D721Med (cell line): Measurements from ENCODE around the gene LNPEP.

ENCODE experiments used
- DNase-seq: peaks from one replicate; pipeline ENCODE4 v3.0.0; 2011; ENCODE audit warnings: low spot score; ENCODE audit not compliant: insufficient read length
- FAIRE-seq: peaks from 2 replicates; lab custom pipeline; 2011; peaks lifted over from hg19 to GRCh38; lab: Jason Lieb, UNC
- CTCF ChIP-seq: IDR thresholded peaks from 2 replicates; pipeline ENCODE4 v1.5.1; 2012; ENCODE audit warnings: mild to moderate bottlenecking, control low read depth; ENCODE audit not compliant: insufficient read depth; ENCODE audit errors: missing control alignments

The LNPEP gene

DNA sequence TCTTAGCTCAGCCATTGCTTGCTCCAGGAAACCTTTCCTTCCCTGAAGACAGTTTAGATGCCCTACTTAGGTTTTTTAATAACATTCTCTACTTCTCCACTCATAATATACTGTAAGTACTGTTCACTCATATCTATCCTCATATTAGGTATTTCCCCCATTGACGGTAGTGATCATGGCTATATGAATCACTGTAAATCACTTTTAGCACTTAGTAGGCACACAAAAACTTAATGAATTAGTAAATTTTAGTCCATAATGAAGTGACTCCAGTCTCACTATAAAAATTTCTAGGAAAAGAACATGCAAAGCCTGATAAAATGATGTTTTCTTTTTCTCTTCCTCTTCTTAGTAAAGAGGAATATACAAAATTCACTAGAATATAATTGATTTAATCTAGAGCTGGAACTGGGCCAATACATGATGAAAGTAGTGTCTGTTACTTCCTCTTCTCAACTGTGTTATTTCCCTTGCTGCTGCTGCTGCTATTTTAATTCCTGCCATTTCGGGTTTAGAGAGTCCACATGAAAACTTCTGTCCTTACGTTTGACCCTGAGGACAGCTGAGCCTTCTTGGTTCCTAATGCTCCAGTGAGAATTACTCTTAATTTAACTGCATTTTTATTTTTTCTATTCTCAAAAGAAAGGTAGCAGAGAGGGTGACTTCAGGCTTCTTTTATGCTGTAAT lies 73.5 kb downstream of the LNPEP start:
- FAIRE-seq: peak; percentile 29
- no peak for TF ChIP-seq CTCF

GRCh38 chr5:97009921-97010320 lies 74.0 kb downstream of the LNPEP start:
- FAIRE-seq (no peak), DNase-seq (no peak)
- no peak for TF ChIP-seq CTCF

More for the DNA sequence above, 73.5 kb downstream of the LNPEP start:
- no peak for DNase-seq

DNA sequence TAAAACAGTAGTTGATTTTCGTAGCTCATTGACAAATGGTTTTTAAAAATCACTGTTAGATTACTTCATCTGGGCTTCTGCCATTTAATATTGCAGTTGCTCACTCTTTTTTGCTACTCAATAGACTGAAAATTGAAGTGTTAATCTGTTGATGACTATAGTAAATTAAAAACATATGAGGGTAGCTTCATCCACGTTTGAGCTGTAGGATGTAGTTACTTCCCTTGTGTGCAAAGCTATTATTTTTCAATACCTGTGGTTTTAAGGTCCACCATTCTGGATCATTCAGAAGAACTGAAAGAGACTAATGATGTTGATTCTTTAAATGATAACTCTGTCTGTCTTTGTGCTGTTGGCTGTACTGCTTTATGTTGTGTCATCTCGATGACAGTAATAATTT lies 74.7 kb downstream of the LNPEP start:
- no peak for FAIRE-seq
- no peak for TF ChIP-seq CTCF
- no peak for DNase-seq

DNA sequence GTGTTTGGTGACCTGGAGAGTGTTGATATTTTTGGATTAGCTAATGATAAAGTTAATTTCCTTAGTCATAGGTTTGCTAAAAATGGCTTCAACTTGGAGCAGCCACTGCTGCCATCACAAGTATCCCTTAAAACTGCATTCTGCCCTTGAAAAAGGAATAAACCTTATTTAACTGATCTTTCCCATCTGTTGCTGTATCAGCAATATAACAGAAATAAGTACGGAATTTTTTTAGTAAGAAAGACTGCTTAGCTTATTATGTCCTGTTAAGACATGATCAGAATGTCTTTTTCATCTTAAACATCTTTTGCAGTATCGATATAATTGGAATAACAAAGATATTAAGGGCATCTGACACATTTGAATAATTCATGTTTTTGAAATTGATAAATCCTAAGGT lies 75.7 kb downstream of the LNPEP start:
- no peak for DNase-seq
- TF ChIP-seq CTCF: no peak
- no peak for FAIRE-seq

GRCh38 chr5:97019435-97020117 lies 83.7 kb downstream of the LNPEP start:
- TF ChIP-seq CTCF: no peak
- no peak for DNase-seq
- FAIRE-seq: no peak

- DNase-seq: no peak
- FAIRE-seq: no peak
- no peak for TF ChIP-seq CTCF
These were observed 85.5 kb downstream of the LNPEP start for GRCh38 chr5:97021416-97021815.

- TF ChIP-seq CTCF: no peak
- FAIRE-seq (no peak), DNase-seq (no peak)
These were observed 87.0 kb downstream of the LNPEP start for GRCh38 chr5:97022898-97023297.
